Measurements from ENCODE around the gene TMUB1. TPM values are rescaled to one million over a fixed set of nuclear protein-coding genes. Genes with fewer than 3 reads are reported as not detected.
A peak's percentile ranks its signal among the peaks of the same experiment; 100 is the strongest.

Gene TMUB1
- total RNA-seq, 1 experiment from 2014 or later = 34.5 TPM

DNA sequence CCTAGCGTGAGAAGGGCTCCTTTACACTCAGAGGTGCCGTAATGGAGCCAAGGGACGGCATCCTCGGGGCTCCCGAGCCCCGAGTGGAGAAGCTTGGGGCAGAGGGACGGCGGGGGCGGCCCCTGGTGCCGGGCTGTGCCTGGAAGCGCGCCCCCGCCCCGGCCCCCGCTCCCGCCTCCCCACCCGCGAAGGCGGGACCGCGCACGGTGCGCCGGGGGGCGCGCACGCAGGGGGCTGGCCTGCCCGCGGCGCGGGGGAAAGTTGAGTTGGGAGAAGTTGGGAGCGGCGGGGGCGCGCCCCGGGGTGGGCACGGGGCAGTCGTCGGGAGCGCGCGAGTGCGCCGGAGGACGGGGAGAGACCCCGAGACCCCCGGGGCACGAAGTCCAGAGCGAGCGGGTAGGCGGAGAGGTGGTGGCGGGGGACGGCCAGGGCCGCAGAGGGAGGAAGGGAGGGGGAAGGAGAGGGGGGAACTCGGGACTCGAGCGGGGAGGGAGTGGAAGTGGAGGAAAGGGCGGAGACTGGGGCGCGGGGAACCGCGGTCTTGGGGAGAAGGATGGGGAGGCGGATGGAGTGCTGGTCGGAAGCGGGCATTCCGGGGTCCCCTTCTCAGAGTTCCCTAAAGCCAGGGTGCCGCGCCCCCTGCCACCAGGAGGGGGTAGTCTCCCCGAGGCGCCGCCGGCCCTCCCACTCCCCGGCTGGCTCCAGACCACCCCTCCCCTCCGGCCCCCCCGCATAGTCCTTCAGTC is 23.8 kb downstream of the TMUB1 start, which contains the start of gene SLC4A2:
Gene SLC4A2 (plus strand): TSS at position 223 of the 746 bp plus-strand sequence. CDS start 2,399 bp downstream, outside the sequence.
- H3K36me3 ChIP-seq = peaks cover 21% of the 10 kb centered on the region
- peak; percentile 65 to 78 for DNase-seq (ENCODE audit: low read depth in 1 of 2, low spot score in 2 of 2)
- H3K4me1 ChIP-seq (replicated peaks) = peaks cover 33% of the 10 kb centered on the region
- H3K9me3 ChIP-seq (replicated peaks) = no peaks in the 10 kb centered on the region
- peak within 1 kb of the TSS; percentile 78 for H3K27ac ChIP-seq
- H3K27me3 ChIP-seq (replicated peaks) = no peaks in the 10 kb centered on the region
- H3K4me3 ChIP-seq = peak within 1 kb of the TSS; percentile 74

DNA sequence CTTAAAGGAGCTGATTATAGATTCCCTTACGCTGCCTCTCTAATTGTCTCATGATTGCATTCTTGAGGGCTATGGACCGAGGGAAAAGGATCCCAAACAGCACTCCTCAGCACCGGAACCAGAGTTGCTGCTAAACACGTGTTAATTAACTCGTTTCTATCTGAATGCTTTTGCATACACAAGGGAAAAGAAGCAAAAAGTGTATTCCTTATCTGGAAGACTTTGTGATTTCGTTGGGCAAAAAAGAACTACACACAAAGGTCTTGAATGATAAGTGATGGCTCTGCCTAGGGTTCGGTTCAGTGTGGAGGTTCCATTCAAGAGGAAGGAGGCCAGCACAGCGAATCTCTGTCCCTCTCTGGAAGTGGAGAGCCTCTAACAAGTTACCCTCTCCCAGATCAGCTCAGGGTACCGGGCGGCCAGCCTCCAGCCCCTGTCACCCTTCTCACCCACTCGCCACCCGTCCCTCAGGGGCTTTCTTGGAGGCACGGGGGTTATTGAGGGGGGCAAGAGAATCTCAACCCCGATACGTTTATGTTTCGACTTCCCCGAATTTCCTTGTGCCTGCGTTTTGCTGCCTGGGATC is 24.4 kb downstream of the TMUB1 start:
- no peaks in the 10 kb centered on the region for H3K27me3 ChIP-seq (replicated peaks)
- no peaks in the 10 kb centered on the region for H3K9me3 ChIP-seq (replicated peaks)
- H3K4me3 ChIP-seq = peak overlapping the region; percentile 74
- peaks cover 17% of the 10 kb centered on the region for H3K36me3 ChIP-seq
- DNase-seq (ENCODE audit: low read depth in 1 of 2, low spot score in 2 of 2) = peak in 1 of 2 experiments; percentile 43
- H3K4me1 ChIP-seq (replicated peaks) = peaks cover 33% of the 10 kb centered on the region
- H3K27ac ChIP-seq = peak overlapping the region; percentile 78

DNA sequence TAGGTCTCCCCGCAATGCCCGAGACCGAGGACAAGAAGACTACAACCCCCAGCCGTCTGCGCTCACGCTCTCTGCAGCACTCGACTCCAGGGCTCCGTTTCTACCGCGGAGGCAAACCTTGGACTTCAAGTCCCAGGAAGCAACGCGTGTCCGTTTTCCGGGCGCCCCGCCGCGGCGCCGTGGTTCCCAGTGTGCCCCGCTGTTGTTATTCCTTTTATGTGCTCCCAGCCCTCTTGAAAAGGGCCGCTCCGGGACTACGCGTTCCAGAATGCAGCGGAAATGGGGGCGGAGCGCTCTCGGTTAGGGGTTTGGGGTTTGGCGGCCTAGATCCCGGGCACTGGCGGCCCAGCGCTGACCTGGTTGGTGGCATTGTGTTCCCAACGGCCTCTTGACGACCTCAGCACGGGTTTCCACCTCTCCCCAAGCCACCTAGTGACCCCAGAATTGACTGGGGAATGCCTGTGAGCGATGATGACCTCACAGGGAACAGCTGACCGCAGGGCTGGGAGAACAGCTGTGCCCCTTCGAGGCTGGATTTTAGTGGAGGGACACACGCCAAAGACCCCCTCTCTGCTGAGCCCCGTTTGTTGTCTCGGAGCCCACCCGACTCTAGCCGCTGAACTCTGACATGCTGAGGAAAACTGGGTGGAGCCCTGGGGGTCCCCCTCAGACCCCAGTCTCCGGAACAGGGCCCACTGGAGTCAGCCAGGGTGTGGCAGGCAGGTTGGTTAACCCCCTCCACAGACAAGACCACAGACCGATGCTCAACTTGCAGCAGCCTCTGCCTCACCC is 25.1 kb downstream of the TMUB1 start:
- H3K9me3 ChIP-seq (replicated peaks) = no peaks in the 10 kb centered on the region
- H3K27me3 ChIP-seq (replicated peaks) = no peaks in the 10 kb centered on the region
- peaks cover 11% of the 10 kb centered on the region for H3K36me3 ChIP-seq
- peak overlapping the region; percentile 47 for H3K4me3 ChIP-seq
- peak; percentile 98 to 99 for DNase-seq (ENCODE audit: low read depth in 1 of 2, low spot score in 2 of 2)
- H3K27ac ChIP-seq = peak overlapping the region; percentile 78
- peaks cover 33% of the 10 kb centered on the region for H3K4me1 ChIP-seq (replicated peaks)

DNA sequence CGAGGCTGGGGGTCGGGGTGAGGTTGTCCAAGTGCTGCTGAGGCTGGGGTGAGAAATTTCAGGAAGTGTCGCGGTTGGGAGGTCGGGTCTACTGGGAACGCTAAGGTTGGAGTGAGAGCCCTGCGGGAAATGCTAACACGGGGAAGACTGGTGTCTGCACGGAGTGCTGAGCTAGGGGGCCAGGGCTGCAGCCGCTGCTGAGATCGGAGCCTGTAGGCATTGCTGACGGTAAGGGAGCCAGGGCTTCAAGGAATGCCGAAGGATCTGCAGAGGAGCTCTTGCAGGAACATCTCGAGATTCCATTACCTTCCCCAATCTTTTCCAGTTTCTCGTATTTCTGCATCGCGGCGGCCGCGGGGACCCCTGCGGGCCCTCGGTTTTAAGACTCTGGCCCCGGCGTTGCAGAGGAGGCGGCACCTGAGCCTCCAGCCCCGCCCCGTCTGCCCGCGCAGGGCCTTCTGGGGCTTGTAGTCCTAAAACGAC is 25.7 kb downstream of the TMUB1 start, which contains the start of gene CDK5:
Gene CDK5 (minus strand): TSS at position 392 of the 483 bp plus-strand sequence. CDS start 49 bp downstream, at position 343.
- H3K9me3 ChIP-seq (replicated peaks) = no peaks in the 10 kb centered on the region
- peak within 1 kb of the TSS; percentile 78 for H3K27ac ChIP-seq
- DNase-seq (ENCODE audit: low read depth in 1 of 2, low spot score in 2 of 2) = no peak
- peaks cover 9% of the 10 kb centered on the region for H3K36me3 ChIP-seq
- no peaks in the 10 kb centered on the region for H3K27me3 ChIP-seq (replicated peaks)
- peaks cover 33% of the 10 kb centered on the region for H3K4me1 ChIP-seq (replicated peaks)
- H3K4me3 ChIP-seq = peak within 1 kb of the TSS; percentile 47

GRCh38 chr7:151056666-151057505 is 26.4 kb downstream of the TMUB1 start:
- DNase-seq (ENCODE audit: low read depth in 1 of 2, low spot score in 2 of 2) = no peak
- H3K4me1 ChIP-seq (replicated peaks) = peaks cover 33% of the 10 kb centered on the region
- H3K4me3 ChIP-seq = peak overlapping the region; percentile 47
- H3K27me3 ChIP-seq (replicated peaks) = no peaks in the 10 kb centered on the region
- H3K9me3 ChIP-seq (replicated peaks) = no peaks in the 10 kb centered on the region
- peaks cover 2% of the 10 kb centered on the region for H3K36me3 ChIP-seq
- no peak overlapping the region for H3K27ac ChIP-seq

GRCh38 chr7:151056283-151056665 is 27.0 kb downstream of the TMUB1 start:
- DNase-seq (ENCODE audit: low read depth in 1 of 2, low spot score in 2 of 2) = no peak
- H3K27me3 ChIP-seq (replicated peaks) = no peaks in the 10 kb centered on the region
- peaks cover 32% of the 10 kb centered on the region for H3K4me1 ChIP-seq (replicated peaks)
- H3K4me3 ChIP-seq = no peak overlapping the region
- H3K9me3 ChIP-seq (replicated peaks) = no peaks in the 10 kb centered on the region
- no peaks in the 10 kb centered on the region; the same call in 1 of the 2 replicates for H3K36me3 ChIP-seq
- no peak overlapping the region for H3K27ac ChIP-seq

- DNase-seq (ENCODE audit: low read depth in 1 of 2, low spot score in 2 of 2) = no peak
- H3K27ac ChIP-seq = no peak overlapping the region
- H3K9me3 ChIP-seq (replicated peaks) = no peaks in the 10 kb centered on the region
- H3K4me1 ChIP-seq (replicated peaks) = peaks cover 21% of the 10 kb centered on the region
- peaks cover 10% of the 10 kb centered on the region for H3K27me3 ChIP-seq (replicated peaks)
- H3K36me3 ChIP-seq = no peaks in the 10 kb centered on the region
- H3K4me3 ChIP-seq = no peak overlapping the region
Observed at GRCh38 chr7:151053751-151054150, 29.5 kb downstream of the TMUB1 start.

- Histone ChIP-seq H3K27me3 (replicated peaks) (peaks cover 10% of the 10 kb centered on the region), H3K4me3 (no peak overlapping the region), H3K27ac (no peak overlapping the region), H3K9me3 (replicated peaks) (no peaks in the 10 kb centered on the region), H3K4me1 (replicated peaks) (peaks cover 15% of the 10 kb centered on the region), H3K36me3 (no peaks in the 10 kb centered on the region)
- no peak for DNase-seq (ENCODE audit: low read depth in 1 of 2, low spot score in 2 of 2)
Observed at GRCh38 chr7:151053096-151053495, 30.2 kb downstream of the TMUB1 start.

DNA sequence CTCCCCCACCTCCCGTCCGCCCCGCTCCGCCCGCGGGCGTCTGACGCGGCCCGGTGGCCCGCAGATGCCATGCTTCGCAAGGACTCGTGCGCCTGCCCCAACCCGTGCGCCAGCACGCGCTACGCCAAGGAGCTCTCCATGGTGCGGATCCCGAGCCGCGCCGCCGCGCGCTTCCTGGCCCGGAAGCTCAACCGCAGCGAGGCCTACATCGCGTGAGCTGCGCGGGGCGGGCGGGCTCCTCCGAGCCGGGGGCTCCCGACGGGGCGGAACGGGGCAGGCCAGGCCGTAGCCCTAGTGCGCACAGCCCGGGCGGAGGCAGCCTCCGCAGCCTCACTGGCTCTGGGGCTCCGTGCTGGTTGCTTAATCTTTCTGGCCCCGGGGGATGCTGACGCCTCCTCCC is 32.2 kb downstream of the TMUB1 start:
- H3K9me3 ChIP-seq (replicated peaks) = no peaks in the 10 kb centered on the region
- peak in 1 of 2 experiments; percentile 26 for DNase-seq (ENCODE audit: low read depth in 1 of 2, low spot score in 2 of 2)
- no peak overlapping the region for H3K4me3 ChIP-seq
- H3K4me1 ChIP-seq (replicated peaks) = peaks cover 8% of the 10 kb centered on the region
- peaks cover 10% of the 10 kb centered on the region for H3K27me3 ChIP-seq (replicated peaks)
- no peaks in the 10 kb centered on the region; the same call in 1 of the 2 replicates for H3K36me3 ChIP-seq
- H3K27ac ChIP-seq = no peak overlapping the region

DNA sequence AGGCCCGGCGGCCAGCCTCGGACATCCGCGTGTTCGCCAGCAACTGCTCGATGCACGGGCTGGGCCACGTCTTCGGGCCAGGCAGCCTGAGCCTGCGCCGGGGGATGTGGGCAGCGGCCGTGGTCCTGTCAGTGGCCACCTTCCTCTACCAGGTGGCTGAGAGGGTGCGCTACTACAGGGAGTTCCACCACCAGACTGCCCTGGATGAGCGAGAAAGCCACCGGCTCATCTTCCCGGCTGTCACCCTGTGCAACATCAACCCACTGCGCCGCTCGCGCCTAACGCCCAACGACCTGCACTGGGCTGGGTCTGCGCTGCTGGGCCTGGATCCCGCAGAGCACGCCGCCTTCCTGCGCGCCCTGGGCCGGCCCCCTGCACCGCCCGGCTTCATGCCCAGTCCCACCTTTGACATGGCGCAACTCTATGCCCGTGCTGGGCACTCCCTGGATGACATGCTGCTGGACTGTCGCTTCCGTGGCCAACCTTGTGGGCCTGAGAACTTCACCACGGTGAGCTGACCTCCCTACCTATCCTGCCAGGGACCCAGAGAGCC is 34.3 kb downstream of the TMUB1 start:
- no peak overlapping the region for H3K27ac ChIP-seq
- H3K36me3 ChIP-seq = peaks cover 2% of the 10 kb centered on the region
- H3K4me1 ChIP-seq (replicated peaks) = peaks cover 8% of the 10 kb centered on the region
- peaks cover 10% of the 10 kb centered on the region for H3K27me3 ChIP-seq (replicated peaks)
- no peak overlapping the region for H3K4me3 ChIP-seq
- H3K9me3 ChIP-seq (replicated peaks) = no peaks in the 10 kb centered on the region
- DNase-seq (ENCODE audit: low read depth in 1 of 2, low spot score in 2 of 2) = no peak

DNA sequence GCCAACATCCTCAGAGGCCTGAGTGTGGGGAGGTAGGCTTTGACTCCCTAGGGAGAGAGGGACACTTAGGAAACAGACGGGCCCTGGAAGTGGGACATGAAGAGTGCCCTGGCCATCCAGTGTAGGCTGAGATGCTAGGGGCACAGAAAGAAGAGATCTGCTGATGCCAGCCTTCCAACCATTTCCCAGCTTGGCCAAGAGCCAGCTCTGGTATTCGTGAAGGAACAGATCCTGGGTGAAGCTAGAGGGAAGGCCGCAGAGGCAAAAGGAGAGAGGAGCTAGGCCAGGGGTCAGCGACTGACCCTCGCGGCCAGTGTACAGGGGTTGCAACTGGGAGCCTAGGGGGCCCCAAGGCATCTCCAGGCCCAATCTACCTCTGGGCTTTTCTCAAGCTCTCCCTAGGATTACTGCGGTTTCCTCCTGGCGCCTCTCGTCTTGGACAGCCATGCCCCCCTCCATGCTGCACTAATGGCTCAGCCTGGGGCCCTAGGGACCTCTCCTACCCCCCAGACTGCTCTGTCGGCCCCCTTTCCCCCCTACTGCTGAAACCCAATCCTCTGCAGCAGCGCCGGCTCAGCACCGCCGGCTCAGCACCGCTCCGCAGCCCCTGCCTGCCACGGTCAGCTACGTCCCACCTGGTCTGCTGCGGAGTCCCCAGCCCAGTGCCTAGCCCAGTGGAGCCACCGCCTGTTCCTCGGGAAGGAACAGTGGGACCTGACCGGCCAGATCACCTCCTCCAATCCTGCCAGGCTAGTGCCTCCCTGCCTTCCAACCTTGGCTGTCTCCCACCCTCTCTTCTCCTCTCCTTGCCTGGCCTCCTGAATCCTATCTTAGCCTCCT is 35.1 kb downstream of the TMUB1 start, which contains the start of gene ASIC3:
Gene ASIC3 (plus strand): TSS at position 556 of the 840 bp plus-strand sequence. CDS start 355 bp downstream, outside the sequence.
- peaks cover 4% of the 10 kb centered on the region for H3K36me3 ChIP-seq
- no peak for DNase-seq (ENCODE audit: low read depth in 1 of 2, low spot score in 2 of 2)
- peaks cover 10% of the 10 kb centered on the region for H3K27me3 ChIP-seq (replicated peaks)
- H3K4me3 ChIP-seq = no peak within 1 kb of the TSS
- H3K27ac ChIP-seq = no peak within 1 kb of the TSS
- peaks cover 8% of the 10 kb centered on the region for H3K4me1 ChIP-seq (replicated peaks)
- H3K9me3 ChIP-seq (replicated peaks) = no peaks in the 10 kb centered on the region
